SHP77 (cell line): Measurements from ENCODE around the gene PLP1.
"Not testable (repeated sequence)": the region's sequence is repeated elsewhere in the genome, so short reads cannot be mapped to it uniquely, and the experiment has no call there.

Experiments used
- DNase-seq, 2 experiments: peaks; one replicate each; lab custom pipeline; 2025; lab: John Stamatoyannopoulos, UW

Gene PLP1

DNA sequence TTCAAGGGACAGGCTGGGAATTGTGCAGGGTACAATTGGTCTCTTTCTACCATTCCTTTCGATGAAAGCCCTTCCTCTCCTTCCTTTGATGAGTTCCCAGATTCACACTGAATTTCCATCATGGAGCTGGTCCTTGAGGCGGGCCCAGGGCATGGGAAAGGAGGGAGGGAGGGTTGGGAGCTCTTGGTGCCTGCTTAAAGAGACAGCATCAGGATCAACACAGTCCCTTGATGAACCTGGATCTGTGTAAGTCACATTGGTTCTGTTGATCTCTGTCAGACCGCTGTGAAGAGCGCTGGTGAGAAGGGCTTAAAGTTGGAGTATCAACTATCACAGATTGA is 4.4 kb downstream of the PLP1 start:
- DNase-seq = no peak

DNA sequence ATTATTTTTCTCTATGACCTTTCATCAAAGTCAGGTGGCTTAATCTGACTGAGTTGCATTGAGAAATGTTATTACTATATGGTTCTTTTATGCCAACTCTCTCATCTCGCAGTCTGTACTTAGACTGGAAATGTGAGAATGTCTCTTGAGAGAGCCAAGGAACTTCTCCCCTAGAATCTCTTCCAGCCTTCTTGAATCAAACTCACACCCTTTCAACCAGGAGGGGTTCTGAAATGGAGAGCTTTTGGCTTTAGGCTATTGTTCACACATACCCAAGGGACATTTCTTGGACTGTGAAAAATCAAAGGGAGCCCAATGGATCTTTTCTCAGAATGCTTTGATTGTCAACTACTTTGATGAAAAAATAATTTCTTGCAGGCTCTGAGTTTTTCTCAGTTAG is 5.1 kb downstream of the PLP1 start:
- DNase-seq = no peak

DNA sequence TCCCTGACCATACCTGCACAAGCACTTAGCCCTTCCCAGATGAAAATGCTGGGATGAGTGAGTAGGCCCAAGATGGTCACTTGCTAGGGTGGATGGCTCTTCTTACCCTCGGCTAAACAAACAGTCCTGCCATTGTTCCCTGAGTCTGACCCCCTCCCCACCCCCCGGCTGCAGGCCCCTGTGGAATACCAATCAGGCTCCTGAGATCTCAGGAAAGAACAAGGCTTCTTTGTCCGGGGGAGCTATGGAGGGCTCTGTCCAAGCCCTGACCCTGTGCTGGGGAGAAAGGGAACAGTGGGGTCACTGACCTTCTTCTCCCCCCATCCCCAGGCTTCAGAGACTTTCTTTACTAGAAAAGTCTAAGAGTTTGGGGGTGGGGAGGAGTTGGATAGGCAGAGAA is 6.0 kb downstream of the PLP1 start:
- no peak for DNase-seq

DNA sequence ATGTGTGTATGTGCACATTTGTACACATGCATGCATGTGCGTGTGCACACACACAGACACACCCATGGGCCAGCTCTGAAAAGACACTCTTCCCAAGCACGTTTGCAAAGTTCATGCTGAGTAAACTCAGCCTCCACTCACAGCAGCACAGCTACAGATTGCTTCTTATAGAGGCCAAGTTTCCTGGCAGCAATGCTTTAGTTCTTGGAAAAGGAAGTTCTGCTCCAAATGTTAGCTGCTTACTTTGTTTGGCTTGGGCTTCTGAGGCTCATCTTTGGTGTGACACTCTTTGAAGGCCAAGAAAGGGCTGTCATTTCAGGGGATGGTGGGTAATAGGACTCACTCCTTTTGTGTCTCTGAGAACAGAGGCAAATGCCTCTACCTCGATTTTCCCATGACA is 6.6 kb downstream of the PLP1 start:
- DNase-seq = no peak

DNA sequence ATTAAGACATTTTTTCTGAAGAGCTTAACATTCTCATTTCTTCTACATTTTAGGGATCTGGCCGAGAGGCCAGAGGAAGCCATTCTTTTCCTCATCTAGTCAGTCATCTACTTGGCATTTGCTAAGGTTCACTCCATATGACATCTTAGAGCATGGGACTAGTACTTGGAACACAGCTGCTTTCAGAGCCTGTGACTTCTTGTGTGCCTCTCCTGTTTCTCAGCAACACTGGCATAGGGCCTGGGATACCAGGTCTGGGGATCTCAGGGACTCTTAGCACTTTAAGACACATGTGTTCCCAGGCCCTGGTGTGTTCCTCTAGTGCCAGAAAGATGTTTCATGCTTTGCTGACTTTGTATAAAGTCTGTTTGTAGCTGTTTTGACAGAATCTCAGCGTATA is 7.3 kb downstream of the PLP1 start:
- no peak for DNase-seq

DNA sequence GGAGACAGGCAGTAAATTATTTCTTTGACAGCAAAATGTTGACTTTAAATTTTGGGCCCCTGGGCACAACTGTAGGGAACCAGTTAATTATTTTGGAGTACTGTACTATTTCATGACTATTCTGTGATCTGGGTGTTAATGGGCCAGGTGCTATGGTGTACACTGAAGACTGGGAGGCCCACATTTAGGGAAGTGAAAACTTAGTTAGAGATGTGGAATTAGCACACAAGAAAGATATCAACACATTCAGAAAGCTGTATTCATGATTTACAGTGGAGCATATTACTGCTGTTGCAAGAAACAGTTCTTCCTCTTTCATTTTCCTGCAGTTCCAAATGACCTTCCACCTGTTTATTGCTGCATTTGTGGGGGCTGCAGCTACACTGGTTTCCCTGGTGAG is 12.4 kb downstream of the PLP1 start:
- no peak for DNase-seq

DNA sequence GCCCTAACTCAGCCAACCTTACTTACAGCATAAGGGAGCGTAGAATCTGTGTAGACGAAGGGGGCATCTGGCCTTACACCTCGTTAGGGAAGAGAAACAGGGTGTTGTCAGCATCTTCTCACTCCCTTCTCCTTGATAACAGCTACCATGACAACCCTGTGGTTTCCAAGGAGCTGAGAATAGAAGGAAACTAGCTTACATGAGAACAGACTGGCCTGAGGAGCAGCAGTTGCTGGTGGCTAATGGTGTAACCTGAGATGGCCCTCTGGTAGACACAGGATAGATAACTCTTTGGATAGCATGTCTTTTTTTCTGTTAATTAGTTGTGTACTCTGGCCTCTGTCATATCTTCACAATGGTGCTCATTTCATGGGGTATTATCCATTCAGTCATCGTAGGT is 14.6 kb downstream of the PLP1 start:
- DNase-seq = no peak

DNA sequence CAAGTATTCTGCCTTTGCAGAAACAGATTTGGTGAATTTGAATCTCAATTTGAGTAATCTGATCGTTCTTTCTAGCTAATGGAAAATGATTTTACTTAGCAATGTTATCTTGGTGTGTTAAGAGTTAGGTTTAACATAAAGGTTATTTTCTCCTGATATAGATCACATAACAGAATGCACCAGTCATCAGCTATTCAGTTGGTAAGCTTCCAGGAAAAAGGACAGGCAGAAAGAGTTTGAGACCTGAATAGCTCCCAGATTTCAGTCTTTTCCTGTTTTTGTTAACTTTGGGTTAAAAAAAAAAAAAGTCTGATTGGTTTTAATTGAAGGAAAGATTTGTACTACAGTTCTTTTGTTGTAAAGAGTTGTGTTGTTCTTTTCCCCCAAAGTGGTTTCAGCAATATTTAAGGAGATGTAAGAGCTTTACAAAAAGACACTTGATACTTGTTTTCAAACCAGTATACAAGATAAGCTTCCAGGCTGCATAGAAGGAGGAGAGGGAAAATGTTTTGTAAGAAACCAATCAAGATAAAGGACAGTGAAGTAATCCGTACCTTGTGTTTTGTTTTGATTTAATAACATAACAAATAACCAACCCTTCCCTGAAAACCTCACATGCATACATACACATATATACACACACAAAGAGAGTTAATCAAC is 15.3 kb downstream of the PLP1 start:
- DNase-seq = no peak

DNA sequence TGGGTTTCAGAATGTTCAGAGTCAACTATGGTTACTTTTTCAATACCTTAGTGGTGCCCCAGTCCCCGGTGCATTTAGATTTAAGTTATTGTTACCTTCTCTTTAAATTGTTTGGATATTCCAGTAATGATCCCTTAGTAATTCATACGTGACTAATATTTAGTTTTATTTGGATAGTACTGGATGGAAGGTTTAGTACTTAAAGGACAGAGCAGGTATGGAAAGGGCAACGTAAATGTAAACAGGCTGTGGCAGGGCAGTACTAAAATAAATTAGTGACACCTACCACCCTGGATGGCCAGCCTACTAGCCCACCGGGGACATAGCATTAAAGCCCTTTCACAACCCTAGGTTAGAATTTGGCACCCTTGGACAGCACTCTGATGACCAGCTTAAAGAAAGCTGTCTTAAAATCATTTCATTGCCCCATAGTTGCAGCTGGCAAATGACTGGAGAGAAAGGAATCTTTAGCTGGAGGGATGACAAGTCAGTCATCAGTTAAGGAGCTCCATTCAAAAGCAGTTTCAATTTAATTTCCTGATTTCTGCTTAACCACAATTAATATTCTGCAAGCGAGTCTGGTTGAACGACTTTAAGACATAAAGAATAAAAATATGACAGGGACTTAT is 16.4 kb downstream of the PLP1 start:
- no peak for DNase-seq

DNA sequence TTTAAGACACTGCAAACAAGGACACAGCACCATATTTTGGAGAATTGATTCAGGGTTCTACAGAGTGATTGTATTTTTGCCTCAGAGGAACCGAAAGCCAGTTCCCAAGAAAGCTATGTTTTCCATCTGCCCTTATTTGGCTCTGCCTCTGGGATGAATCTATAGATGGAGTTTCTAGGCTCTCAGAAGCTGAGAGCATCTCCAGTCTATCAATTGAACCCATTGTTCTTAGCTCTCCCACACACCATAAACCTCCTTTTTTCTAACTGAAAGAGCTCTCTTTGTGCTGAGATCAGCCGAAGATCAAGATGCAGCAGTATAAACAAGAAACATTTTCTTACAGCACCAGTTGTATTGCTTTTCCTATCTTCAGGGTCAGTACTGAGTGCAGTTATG is 16.9 kb downstream of the PLP1 start:
- no peak for DNase-seq

DNA sequence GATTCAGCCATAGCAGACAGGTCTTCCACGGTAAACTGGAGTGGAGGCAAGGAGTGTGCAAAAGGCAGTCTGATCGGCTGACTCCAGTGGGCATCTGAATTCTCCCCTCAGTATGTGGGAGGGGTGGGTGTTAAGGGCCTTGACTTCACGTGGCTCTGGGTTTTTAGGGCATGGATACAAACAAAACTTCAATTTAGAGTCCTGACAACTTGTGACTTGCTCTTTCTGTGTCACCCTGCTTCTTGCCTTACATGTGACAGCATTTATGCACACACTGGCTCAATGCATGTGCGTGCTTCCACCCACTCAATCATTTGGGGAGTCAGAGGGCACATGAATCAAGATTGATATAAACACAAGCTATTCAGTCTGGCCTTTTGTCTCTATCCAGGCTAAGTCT is 17.5 kb downstream of the PLP1 start:
- no peak for DNase-seq

DNA sequence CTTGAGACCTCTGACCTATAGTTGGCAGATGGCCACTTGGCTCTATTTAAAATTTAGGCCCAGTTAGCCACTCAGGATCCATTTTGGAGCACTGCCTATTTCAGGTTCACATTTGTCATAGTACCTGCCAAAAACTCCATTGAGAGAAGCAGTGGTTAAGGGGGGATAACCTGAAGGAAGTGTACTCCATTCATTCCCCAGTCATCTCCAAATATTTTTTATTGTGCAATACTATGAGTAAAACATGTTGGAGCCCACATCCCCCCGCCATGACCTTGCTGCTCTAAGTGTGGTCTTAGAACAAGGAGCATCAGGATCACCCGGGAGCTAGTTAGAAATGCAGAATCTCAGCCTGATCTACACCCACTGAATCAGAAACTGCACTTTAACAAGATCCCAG is 21.1 kb downstream of the PLP1 start:
- no peak for DNase-seq

DNA sequence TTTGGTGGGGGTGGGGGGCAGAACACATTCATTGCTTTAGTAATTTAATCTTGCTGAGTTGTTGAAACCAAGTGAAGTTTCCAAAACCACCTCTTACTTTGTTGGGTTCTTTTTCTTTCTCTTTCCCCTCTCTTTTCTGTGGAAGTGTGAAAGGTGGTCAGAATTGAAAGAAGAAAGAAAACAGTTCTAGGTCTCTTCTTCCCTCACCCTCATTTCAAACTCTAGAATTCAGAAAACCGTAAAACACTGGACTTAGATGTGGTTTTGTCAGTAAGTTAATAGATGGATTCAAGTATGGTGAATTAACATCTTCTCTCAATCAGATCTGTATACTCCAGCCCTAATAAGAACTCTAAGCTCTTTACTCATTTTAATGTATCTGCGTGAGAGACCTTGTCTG is 23.7 kb downstream of the PLP1 start:
- no peak for DNase-seq

DNA sequence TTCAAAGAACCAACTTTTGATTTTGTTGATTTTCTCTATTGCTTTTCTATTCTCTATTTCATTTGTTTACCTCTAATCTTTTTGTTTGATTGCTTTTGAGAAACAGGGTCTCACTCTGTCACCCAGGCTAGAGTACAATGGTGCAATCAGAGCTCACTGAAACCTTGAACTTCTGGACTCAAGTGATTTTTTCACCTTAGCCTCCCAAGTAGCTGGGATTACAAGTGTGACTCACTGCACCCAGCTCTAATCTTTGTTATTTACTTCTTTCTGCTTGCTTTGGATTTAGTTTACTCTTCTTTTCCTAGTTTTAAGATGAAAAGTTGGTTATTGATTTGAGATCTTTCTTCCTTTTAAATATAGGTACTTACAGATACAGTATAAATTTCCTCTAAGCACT is 29.2 kb downstream of the PLP1 start:
- no peak for DNase-seq

DNA sequence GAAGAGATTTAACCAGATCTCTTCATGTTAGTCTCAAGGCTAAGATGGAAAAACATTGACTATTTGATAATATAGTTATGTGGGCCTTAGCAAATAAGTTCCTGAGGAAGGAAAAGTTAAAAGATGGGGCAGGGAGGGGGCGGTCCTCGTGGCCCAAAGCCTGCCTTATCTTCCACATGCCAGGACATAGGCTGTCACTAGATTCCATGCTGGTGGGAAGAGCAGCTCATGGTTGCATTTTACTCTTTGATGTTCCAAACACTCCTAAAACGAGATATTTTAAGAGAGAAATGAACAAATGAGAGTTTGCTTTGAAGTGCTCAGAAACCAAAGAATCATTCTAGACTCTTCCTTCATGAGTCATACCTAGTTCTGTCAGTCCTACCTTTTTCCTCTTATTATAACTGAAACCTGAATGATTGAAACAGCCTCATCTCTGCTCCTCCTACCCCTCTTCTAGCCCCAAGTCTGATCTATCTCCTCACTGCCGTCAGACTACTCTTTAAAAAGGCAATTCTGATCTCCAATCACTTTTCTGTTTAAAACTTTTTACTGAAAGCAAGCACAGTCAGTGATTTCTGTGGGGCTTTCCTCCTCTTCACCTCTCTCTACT is 30.3 kb downstream of the PLP1 start:
- DNase-seq = no peak

DNA sequence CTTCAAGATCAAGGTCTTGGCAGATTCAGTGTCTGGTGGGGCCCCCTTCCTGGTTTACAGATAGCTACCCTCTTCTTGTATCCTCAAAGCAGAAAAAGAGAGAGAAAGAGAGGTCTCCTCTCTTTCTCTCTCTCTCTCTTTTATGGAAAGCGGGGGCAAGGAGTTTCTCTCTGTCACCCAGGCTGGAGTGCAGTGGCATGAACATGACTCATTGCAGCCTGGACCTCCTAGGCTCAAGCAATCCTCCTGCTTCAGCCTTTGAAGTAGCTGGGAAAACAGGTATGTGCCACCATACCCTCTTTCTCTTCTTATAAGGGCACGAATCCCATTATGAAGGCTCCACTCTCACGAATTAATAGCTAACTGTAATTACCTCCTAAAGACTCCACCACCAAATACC is 35.2 kb downstream of the PLP1 start:
- no peak for DNase-seq

DNA sequence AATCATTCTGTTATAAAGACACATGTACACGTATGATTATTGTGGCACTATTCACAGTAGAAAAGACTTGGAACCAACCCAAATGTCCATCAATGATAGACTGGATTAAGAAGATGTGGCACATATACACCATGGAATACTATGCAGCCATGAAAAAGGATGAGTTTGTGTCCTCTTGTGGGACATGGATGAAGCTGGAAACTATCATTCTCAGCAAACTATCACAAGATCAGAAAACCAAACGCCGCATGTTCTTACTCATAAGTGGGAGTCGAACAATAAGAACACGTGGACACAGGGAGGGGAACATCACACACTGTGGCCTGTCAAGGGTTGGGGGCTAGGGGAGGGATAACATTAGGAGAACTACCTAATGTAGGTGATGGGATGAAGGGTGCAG is 40.5 kb downstream of the PLP1 start:
- DNase-seq = not testable (repeated sequence)

DNA sequence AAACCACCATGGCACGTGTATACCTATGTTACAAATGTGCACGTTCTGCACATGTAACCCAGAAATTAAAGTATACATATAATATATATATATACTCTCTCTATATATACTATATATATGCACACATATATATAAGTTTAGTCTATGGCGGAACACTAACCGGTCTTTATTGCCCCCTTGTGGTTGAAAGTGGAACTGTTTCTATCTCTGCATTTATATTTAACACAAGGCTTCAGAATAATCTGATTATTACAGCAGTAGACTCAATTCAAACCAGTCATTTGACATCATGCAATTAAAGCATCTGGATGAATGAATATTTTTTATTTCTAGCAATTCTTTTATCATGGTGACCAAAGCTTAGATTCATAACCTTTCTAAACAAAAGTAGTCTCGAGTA is 40.9 kb downstream of the PLP1 start:
- DNase-seq = no peak

DNA sequence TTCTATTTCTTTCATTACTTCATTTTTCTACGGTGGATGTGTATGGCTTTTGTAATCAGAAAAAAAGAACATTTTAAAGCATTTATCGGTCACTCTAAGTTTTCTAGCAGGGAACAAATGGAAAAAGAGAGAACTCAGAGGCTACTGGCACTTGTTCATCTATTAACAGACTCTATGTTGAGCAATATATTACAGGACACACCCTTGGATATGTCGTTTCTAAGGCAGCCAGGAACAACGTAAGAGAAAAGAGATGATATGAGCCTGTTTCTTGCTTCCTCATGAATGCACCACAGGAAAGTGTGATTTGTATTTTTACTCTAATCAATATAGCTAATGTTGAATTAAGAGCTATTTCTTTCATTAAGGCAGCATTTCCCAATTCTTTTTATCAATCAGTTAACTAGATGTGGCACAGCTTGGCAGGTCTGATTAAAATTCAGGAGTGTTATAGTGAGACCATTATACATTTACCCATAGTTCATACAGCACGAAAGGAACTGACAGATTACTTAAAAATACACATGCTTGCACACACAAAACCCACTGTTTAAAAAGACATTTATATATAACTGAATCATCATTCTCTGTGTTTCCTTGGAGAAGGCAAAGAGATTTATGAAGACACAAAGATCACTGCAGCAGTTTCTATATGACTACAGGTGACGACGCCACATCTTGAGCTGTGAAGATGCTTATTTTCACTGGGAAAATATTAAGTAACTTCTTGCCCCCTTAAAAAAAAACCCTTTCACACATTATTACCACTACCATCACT is 42.4 kb downstream of the PLP1 start:
- DNase-seq = no peak

DNA sequence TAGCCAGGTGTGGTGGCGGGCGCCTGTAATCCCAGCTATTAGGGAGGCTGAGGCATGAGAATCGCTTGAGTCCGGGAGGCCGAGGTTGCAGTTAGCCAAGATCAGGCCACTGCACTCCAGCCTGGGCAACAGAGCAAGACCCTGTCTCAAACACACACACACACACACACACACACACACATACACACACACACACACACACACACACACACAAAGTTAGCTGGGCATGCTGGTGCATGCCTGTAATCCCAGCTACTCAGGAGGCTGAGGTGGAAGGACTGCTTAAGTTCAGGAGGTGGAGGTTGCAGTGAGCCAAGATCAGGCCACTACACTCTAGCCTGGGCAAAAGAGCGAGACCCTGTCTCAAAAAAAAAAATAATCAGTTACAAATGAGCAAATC is 44.2 kb downstream of the PLP1 start:
- not testable (repeated sequence) for DNase-seq

DNA sequence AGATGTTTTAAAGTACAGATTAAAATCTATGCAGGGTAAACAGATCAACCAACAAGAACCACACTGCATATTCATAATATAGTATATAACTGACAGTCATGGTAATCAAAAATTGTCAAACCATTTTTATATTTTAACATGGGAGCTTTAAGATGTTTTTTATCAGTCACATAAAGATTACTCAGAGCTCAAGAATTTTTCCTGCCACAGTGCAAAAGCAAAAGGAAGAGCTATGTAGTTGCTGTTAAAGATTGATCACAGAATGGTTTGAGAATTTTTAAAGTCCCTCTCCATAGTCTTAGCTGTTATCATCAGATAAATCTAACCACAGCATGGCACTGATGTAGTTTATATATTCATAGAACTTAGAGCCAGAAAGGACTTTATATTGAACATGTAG is 47.0 kb downstream of the PLP1 start:
- DNase-seq = no peak

DNA sequence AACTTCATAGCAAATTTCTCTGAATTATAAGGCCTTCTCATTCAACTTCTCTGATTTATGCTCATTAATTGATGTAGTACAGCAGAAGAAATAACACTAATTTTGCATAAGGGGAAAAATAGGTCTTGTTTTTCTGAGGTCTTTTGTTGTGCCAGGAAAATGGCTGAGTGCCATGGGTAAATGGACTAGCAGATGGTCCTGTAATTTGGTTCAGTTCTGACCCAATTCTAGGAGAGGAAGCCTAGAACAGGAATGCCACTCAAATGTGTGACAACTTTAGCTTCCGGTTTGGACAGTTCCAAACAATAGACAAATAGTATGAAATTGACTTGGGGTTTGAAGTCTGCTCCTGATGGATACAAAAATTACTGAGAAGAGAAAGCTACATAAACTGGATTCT is 49.2 kb downstream of the PLP1 start:
- DNase-seq = no peak

DNA sequence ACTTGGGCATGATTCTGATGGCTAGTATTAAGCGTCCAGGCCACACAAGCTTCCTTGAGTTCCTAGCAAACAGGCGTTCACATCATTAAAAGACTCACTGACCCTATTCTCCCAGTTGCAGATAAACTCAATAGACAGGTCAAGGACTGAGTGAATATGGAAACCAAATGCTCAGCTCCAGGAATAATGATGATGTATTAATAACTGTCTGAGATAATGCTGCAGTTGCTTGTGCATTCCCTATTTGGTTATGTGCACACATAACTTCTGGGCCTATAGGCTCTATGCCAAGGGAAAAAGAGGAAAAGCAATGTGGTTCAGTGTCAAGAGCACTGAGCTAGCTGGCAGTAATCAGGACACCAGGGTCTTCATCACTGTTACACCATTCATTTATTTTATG is 51.9 kb downstream of the PLP1 start:
- DNase-seq = no peak
